Limb (tissue), 2 donors: ENCODE measurements around the gene IDH3G.
"Not testable (repeated sequence)": the region's sequence is repeated elsewhere in the genome, so short reads cannot be mapped to it uniquely, and the experiment has no call there.

Experiments
- DNase-seq, 2 donors: peaks; one replicate each; pipeline ENCODE4 v3.0.0-alpha.2; 2016; ENCODE audit errors: extremely low spot score in 2 of 2

Gene IDH3G

GRCh38 chrX:153763298-153763932 is 30.8 kb downstream of the IDH3G start:
- DNase-seq: no peak

DNA sequence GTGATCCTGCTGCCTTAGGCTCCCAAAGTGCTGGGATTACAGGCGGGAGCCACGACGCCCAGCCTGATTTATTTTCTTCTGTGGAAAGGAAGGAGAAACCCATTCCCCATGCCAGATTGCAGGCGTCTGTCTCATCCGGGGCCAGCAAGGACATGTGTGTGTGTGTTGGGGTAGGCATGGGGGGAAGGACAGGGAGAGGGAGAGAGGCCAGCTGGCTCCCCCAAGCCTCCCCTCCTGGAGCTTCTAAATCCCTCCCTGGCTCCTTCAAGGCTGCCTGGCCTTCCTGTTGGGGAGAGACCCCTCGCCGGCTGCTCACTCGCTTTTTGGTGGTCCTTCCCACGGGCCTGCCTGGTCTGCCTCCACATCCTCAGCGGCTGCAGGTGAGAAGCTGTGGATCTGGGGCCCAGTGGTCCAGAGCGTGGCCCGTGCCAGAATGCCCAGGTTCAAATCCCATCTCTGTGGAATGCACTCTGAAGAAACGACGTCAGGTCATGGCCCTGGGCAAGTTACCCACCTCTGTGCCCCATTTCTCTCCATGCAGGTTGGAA is 31.5 kb downstream of the IDH3G start:
- no peak for DNase-seq

- DNase-seq: no peak
Measured at GRCh38 chrX:153761863-153762262, 32.3 kb downstream of the IDH3G start.

DNA sequence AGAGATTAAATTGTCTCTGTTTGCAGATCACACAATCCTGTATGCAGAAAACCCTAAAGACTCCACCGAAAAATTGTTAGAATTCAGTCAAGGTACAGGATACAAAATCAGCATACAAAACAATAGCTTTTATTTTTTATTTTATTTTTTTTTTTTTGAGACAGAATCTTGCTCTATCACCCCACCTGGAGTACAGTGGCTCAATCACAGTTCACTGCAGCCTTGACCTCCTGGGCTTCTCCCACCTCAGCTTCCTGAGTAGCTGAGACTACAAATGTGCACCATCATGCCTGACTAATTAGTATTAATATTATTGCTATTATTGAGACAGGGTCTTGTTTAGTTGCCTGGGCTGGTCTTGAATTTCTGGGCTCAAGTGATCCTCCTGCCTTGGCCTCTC is 39.0 kb downstream of the IDH3G start:
- no peak for DNase-seq

DNA sequence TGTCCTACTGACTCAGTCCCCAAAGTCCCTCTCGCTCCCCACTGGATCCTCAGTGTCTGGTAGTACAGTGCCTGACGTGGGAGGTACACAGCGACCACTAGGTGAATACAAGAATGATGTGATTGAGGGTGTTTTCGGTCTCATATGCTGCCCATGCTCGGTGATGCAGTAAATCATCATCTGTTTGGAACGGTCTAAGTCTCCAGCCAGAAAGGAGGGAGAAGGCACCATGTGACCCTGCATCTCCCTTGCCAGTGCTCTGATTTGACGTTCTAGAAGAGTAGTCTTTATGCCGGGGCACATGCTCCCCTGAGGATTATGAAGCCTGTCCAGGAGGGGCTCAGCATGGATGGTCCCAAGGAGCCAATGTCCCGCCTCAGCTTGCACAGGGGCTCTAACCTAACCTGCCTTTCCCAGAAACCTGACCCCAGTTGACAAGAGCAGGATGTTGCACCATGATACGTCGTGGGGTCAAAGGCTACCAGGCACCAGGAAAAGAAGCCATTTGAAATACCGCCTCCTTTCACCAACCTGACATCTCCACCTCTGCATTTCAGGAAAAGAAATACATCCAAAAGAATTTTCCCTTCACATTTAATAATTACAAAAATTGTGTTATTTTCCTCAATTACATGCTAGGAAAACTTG is 43.9 kb downstream of the IDH3G start:
- no peak for DNase-seq

GRCh38 chrX:153749017-153749416 is 45.2 kb downstream of the IDH3G start:
- not testable (repeated sequence) for DNase-seq

DNA sequence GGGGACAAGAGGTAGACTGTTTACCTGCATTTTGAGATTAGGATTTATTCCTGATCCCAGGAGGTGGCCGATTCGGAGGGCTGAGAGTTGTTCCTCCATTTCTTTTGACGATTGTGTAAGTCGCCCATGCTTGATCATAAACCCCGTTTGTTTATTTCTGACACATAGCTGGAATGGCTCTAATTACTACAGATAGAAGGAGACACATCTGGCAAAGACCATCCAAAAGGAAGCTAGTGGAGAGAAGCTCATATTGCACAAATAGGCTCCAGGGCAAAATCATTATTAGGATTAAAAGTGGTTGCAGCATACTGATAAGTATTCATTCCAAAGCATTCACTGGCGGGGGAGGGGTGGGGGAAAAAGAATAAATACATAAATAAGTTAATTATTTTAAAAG is 47.2 kb downstream of the IDH3G start:
- not testable (repeated sequence) for DNase-seq

DNA sequence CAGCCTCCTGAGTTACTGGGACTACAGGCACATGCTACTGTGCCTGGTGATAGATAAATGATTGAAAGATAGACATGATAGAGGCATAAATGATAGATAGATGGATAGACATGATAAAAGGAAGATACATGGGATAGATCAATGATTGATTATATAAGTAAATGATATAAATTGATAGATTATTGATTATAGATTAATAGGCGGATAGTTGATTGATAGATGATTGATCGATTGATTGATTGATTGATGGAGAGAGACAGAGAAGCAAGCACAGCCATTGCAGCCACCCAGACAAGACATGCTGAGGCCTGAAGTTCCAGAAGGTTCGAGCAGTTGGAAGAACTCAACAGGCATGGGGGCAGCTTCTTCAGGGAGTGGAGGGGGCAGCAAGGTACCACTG is 47.8 kb downstream of the IDH3G start:
- DNase-seq: no peak

DNA sequence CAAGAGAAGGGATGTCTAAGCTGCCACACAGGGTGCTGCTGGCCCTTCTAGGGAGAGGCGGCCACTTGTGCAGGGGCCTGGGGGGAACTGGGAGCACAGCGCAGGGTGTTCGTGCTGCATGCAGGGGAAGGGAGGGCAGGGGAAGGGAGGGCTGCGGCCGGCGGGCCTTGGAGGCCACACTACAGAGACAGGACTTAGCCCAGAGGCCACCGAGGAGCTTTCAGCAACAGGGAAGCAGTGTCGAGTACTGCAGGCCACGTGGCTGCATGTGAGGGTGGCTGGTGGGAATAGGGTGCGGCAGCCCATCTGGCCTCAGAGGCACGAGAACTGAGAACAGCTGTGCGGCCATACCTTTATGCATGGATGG is 49.1 kb downstream of the IDH3G start:
- not testable (repeated sequence) for DNase-seq

DNA sequence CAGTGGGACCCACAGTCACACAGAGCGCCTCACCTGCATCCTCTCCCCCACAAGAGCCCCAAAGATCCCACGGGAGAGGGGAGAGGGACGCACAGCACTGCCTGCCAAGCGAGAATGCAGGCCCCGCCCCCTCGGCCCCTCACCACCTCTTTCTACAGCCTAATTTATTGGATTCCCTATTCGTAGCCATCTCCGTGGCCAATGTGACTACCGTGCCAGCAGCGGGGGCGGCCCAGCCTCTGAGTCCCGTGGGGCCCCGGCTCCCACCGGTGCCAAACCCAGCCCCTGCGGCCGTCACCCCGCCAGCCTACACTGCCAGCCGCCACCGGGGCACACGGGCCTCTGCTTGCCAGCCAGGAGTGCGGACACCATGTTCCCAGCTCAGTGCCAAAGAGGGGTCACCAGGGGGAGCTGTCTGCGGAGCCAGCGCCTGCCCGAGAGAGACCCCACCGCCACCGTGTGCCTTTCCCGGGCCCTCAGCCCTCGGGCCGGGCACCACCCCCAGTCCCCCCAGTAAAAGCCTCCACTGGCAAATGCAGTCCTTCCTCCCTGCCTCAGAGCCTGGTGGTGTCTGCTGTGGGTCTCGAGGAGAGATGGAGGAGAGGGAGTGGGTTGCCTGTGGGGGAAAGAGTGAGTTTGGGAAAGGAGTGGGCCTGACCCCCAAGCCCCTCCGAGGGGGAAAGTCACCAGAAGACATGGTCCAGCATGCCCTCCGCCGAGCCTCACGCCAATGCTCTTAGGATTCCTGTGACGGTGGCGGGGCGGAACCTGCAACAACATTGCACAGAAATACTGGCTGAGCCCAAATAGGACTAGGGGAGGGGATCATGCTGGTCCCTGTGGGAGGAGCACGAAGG is 49.7 kb downstream of the IDH3G start:
- peak in 1 of 2 donors; percentile 62 for DNase-seq

- DNase-seq: not testable (repeated sequence)
Measured at GRCh38 chrX:153743468-153744209, 50.5 kb downstream of the IDH3G start.

GRCh38 chrX:153742796-153743467 is 51.2 kb downstream of the IDH3G start:
- DNase-seq: not testable (repeated sequence)

DNA sequence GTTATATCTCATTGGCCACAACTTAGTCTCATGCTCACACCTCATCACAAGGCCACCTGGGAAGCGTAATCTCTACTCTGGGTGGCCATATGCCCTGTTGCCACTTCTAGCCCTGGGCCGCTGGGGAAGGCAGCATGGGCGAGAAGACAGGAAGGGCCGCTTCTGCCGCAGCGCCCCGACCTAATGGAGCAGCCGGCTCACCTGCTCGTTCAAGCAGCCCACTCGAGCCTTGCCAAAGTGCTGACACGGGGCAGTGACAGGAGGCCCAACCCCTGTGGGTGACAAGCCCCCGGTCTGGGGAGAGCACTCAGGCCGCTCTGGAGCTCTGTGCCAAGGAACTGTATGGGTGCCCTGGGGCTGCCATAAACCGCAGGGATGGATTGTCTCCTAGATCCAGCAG is 52.1 kb downstream of the IDH3G start:
- not testable (repeated sequence) for DNase-seq

GRCh38 chrX:153741446-153741845 is 52.7 kb downstream of the IDH3G start:
- no peak for DNase-seq

DNA sequence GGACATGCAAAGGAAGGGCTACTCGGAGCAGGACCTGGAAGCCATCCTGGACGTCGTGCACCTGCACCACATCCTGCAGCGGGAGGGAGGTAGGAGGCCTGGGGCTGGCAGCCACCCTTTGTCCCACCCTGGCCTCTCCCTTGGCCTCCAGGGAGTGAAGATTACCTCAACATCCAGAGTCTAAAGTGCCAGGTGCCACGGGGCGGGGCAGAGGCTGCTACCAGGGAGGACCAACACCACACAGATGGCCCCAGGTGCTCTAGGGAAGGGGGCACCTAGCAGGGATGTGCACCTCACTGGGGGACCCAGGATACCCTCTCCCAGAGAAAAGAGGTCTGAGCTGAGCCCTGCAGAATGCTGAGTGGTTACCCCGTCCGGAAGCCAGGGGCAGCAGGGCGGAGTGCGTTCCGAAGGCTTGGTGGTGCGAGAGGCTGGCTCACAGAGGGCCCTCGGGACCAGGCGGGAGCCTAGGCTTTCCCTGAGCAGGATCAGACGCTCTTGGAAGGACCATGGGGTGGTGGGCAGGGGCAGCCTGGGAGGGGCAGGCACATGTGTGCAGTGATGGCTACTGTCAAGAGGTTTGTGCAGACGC is 53.4 kb downstream of the IDH3G start:
- DNase-seq: no peak

DNA sequence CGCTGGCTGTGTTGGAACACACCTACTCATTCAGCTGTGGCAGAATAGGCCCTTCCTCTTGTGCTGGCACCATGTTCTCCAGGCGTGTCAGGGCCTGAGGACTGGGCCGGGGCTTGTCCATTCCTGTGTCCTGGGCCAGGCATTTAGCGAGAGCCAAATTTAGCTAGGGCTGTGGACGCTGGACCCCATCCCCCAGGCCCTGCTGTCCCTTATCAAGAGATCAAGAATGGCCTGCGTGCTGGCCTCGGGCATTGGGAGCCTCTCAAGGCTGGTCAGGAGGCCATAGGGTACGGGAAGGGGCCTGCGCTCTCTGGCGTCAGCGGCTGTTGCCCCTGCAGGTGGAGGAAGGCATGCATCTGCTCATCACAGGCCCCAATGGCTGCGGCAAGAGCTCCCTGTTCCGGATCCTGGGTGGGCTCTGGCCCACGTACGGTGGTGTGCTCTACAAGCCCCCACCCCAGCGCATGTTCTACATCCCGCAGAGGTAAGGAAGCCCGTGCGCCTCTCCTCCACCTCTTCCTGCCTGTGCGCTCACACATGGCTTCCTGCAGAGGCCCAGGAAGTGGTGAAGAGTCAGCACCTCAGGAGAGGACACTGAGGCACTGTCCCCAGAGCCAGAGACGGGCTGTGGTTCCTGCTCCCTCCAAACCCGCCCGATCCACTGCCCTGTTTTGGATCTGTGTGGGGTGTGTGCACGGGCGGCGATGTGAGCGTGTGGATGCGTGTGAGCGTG is 54.3 kb downstream of the IDH3G start:
- no peak for DNase-seq

- DNase-seq: no peak
Measured at GRCh38 chrX:153738056-153738605, 56.0 kb downstream of the IDH3G start.

GRCh38 chrX:153736871-153737441 is 57.2 kb downstream of the IDH3G start:
- DNase-seq: no peak
